A549 (cell line): ENCODE results near the gene XG. TPM values are rescaled to one million over a fixed set of nuclear protein-coding genes. Genes with fewer than 3 reads are reported as not detected.

Source experiments
- ATAC-seq, 2 experiments: fragments of 200-7000 bp in 1 of 2; fragments of >200 bp in 1 of 2; cut with Nextera tagmentation in 1 of 2; cut with Tn5 transposase in 1 of 2; 3 replicates each; pipeline versions ENCODE4 v1.8.0 to v1.9.1; 2018 to 2020; ENCODE audit warnings: mild to moderate bottlenecking in 1 of 2, moderate library complexity in 1 of 2
- CTCF ChIA-PET: fragments of 300-600 bp; sonication (Branson Sonifier 250); formaldehyde crosslinking; extraction: SDS; loops from one replicate; lab custom pipeline; 2021; ENCODE audit warnings: antibody characterized with exemption, inconsistent platforms; lab: Yijun Ruan, JAX
- POLR2A ChIA-PET: fragments of 350-600 bp; formaldehyde crosslinking; extraction: SDS; loops from one replicate; lab custom pipeline; 2021; ENCODE audit warnings: antibody characterized with exemption, inconsistent platforms; lab: Yijun Ruan, JAX
- DNase-seq, 2 experiments: peaks; one replicate each; pipeline versions ENCODE4 v3.0.0 to v3.0.0-alpha.2; 2011 to 2016; ENCODE audit warnings: low read depth in 1 of 2, low spot score in 1 of 2
- FAIRE-seq: peaks from 2 replicates; lab custom pipeline; 2011; peaks lifted over from hg19 to GRCh38; lab: Jason Lieb, UNC
- H3K27ac ChIP-seq, 2 experiments: fragments of >200 bp; sonication (Bioruptor Twin); formaldehyde crosslinking; 3 replicates each; pipeline ENCODE4 v1.5.1; 2016 to 2017
- H3K4me1 ChIP-seq: fragments of >200 bp; sonication (Bioruptor Twin); formaldehyde crosslinking; 3 replicates; pipeline ENCODE4 v1.6.1; 2016
- H3K4me2 ChIP-seq: fragments of >200 bp; sonication (Bioruptor Twin); formaldehyde crosslinking; 3 replicates; pipeline ENCODE4 v1.6.1; 2016
- H3K4me3 ChIP-seq: fragments of >200 bp; sonication (Bioruptor Twin); formaldehyde crosslinking; 3 replicates; pipeline ENCODE4 v1.5.1; 2016
- H3K9me3 ChIP-seq: fragments of >200 bp; sonication (Bioruptor Twin); formaldehyde crosslinking; 3 replicates; pipeline ENCODE4 v1.6.1; 2016
- BHLHE40 ChIP-seq: IDR thresholded peaks from 2 replicates; pipeline ENCODE4 v1.6.1; 2012; ENCODE audit warnings: low read depth, low read length, inconsistent platforms
- CBX2 ChIP-seq: fragments of 200-600 bp; sonication (generic); IDR thresholded peaks from 2 replicates; pipeline ENCODE4 v1.6.1; 2016; ENCODE audit warnings: low read depth, mild to moderate bottlenecking, borderline replicate concordance
- CBX8 ChIP-seq: fragments of 200-600 bp; sonication (generic); IDR thresholded peaks from 2 replicates; pipeline ENCODE4 v1.6.1; 2016
- CEBPB ChIP-seq, 2 experiments: fragments of >200 bp in 1 of 2; sonication (Bioruptor Twin) in 1 of 2; formaldehyde crosslinking in 1 of 2; IDR thresholded peaks; 2 replicates each; pipeline ENCODE4 v1.6.1; 2012 to 2016
- EHMT2 ChIP-seq: fragments of 200-600 bp; sonication (generic); IDR thresholded peaks from 2 replicates; pipeline ENCODE4 v1.6.1; 2016; ENCODE audit warnings: antibody characterized with exemption, low read depth, mild to moderate bottlenecking, moderate library complexity
- ESRRA ChIP-seq: fragments of 150-350 bp; IDR thresholded peaks from 2 replicates; pipeline ENCODE4 v1.6.1; 2014; ENCODE audit warnings: mild to moderate bottlenecking, low read length, borderline replicate concordance
- FOSB ChIP-seq: fragments of 250-450 bp; sonication (Bioruptor Pico); IDR thresholded peaks from 2 replicates; pipeline ENCODE4 v1.5.0; 2020; ENCODE audit warnings: mild to moderate bottlenecking, moderate library complexity
- FOSL2 ChIP-seq, 2 experiments: fragments of 450-650 bp in 1 of 2; fragments of >200 bp in 1 of 2; sonication (Bioruptor Twin) in 1 of 2; formaldehyde crosslinking; IDR thresholded peaks; 2 replicates each; pipeline versions ENCODE4 v1.5.0 to v1.6.1; 2016 to 2020; ENCODE audit warnings: mild to moderate bottlenecking in 1 of 2, moderate library complexity in 1 of 2
- HDAC2 ChIP-seq: fragments of 200-600 bp; sonication (generic); IDR thresholded peaks from 2 replicates; pipeline ENCODE4 v1.6.1; 2016
- HEYL ChIP-seq: fragments of 250-450 bp; sonication (Bioruptor Pico); IDR thresholded peaks from 2 replicates; pipeline ENCODE4 v1.8.0; 2021; ENCODE audit warnings: mild to moderate bottlenecking, moderate library complexity
- HOXB13 ChIP-seq: fragments of 250-450 bp; sonication (Bioruptor Pico); IDR thresholded peaks from 2 replicates; pipeline ENCODE4 v1.5.0; 2020; ENCODE audit warnings: low read depth, mild to moderate bottlenecking, moderate library complexity
- HOXB5 ChIP-seq: fragments of 250-450 bp; sonication (Bioruptor Pico); IDR thresholded peaks from 2 replicates; pipeline ENCODE4 v1.5.0; 2020; ENCODE audit warnings: mild to moderate bottlenecking, moderate library complexity
- MAZ ChIP-seq: fragments of 150-350 bp; IDR thresholded peaks from 2 replicates; pipeline ENCODE4 v1.6.1; 2014; ENCODE audit warnings: antibody characterized with exemption, low read depth, low read length, borderline replicate concordance
- MYC ChIP-seq: IDR thresholded peaks from 2 replicates; pipeline ENCODE4 v1.6.1; 2012; ENCODE audit warnings: mild to moderate bottlenecking, inconsistent platforms, low read length, improper control_type of control experiment, borderline replicate concordance
- NFE2L2 ChIP-seq: fragments of 150-350 bp; conservative IDR thresholded peaks from 2 replicates; pipeline ENCODE4 v1.6.1; 2014; ENCODE audit warnings: low read length
- NPAS2 ChIP-seq: fragments of 250-450 bp; sonication (Bioruptor Pico); IDR thresholded peaks from 2 replicates; pipeline ENCODE4 v1.8.0; 2022; ENCODE audit warnings: mild to moderate bottlenecking, moderate library complexity, borderline replicate concordance
- RAD21 ChIP-seq, 2 experiments: fragments of >200 bp in 1 of 2; sonication (Bioruptor Twin) in 1 of 2; formaldehyde crosslinking in 1 of 2; IDR thresholded peaks in 1 of 2; conservative IDR thresholded peaks in 1 of 2; 2 replicates in 1 of 2; 3 replicates in 1 of 2; pipeline ENCODE4 v1.6.1; 2012 to 2018; ENCODE audit warnings: inconsistent platforms in 1 of 2
- ZFP36 ChIP-seq: fragments of 450-650 bp; IDR thresholded peaks from 2 replicates; pipeline ENCODE4 v1.6.1; 2014; ENCODE audit warnings: borderline replicate concordance; ENCODE audit not compliant: partially characterized antibody
- WGBS: methylation state at CpG from one replicate; pipeline ENCODE4 v1.1.6; 2017; ENCODE audit errors: missing lambda C conversion rate; 5-methylcytosine and 5-hydroxymethylcytosine counted together
- polyA plus RNA-seq, 4 experiments: library from polyadenylated mRNA; depleted of rRNA in 3 of 4; stranded (reverse); fragments of >200 nt; fragmentation: RNase III in 1 of 4; extraction: RNeasy Plus Mini Kit Qiagen cat#74134 plus additional on column Dnase treatment in 1 of 4; gene quantifications; 2 replicates in 3 of 4; 3 replicates in 1 of 4; pipeline ENCODE4 v1.2.3, GENCODE V29; 2011 to 2017
- TF ChIP-seq, protein P1 (sequence below): fragments of 450-650 bp; IDR thresholded peaks from 2 replicates; pipeline ENCODE4 v1.6.1; 2014; ENCODE audit warnings: antibody characterized with exemption
- TF ChIP-seq, protein P2 (sequence below): fragments of 200-600 bp; sonication (generic); IDR thresholded peaks from 2 replicates; pipeline ENCODE4 v1.6.1; 2016; ENCODE audit warnings: antibody characterized with exemption, mild to moderate bottlenecking, moderate library complexity
- TF ChIP-seq, protein P3 (sequence below): IDR thresholded peaks from 2 replicates; pipeline ENCODE4 v1.6.1; 2012; ENCODE audit warnings: low read depth, borderline replicate concordance
- TF ChIP-seq, protein P4 (sequence below): fragments of >200 bp; sonication (Bioruptor Twin); formaldehyde crosslinking; IDR thresholded peaks from 3 replicates; pipeline ENCODE4 v1.6.1; 2016
- TF ChIP-seq, protein P5 (sequence below): fragments of >200 bp; sonication (Bioruptor Twin); formaldehyde crosslinking; IDR thresholded peaks from 3 replicates; pipeline ENCODE4 v1.5.1; 2016
- TF ChIP-seq, protein P6 (sequence below): fragments of 250-450 bp; sonication (Bioruptor Pico); IDR thresholded peaks from 2 replicates; pipeline ENCODE4 v1.5.0; 2020; ENCODE audit warnings: low read depth, mild to moderate bottlenecking, moderate library complexity
- TF ChIP-seq, protein P7 (sequence below): fragments of 150-350 bp; IDR thresholded peaks from 2 replicates; pipeline ENCODE4 v1.6.1; 2014; ENCODE audit warnings: low read depth, mild to moderate bottlenecking, low read length

Gene XG
- polyA plus RNA-seq, 2 of the 4 experiments (the other 2 are of a cell fraction): 0.05 to 0.06 TPM

DNA sequence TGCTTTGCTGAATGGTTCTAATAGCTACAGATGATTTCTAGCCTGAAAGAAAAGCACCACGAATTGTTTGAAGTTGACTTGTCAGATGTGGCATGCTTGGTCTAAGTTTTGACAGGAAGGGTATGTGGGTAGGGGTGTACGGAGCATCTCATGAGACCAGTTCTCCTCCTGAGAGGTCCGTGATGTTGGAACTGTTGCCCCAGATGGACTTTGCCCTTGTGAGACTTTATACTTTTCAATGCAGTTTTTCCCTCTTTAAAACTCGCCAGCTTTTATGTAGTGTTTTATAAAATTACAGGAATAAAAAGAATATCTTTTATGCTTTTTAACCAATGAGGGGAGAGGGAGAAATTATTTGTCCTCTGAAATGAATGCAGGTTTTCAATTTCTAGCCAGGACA lies 16.6 kb upstream of the XG start:
- ChIA-PET POLR2A (no interaction called here), CTCF (no interaction called here)
- WGBS: 89% methylated on average over 4 of the region's 4 CpGs
- TF ChIP-seq RAD21 (conservative IDR thresholded peaks at IDR 0.05 in 1 of 2, IDR thresholded peaks at IDR 0.05 in 1 of 2): no peak
- no peak for TF ChIP-seq CBX8
- TF ChIP-seq, protein P1, sequence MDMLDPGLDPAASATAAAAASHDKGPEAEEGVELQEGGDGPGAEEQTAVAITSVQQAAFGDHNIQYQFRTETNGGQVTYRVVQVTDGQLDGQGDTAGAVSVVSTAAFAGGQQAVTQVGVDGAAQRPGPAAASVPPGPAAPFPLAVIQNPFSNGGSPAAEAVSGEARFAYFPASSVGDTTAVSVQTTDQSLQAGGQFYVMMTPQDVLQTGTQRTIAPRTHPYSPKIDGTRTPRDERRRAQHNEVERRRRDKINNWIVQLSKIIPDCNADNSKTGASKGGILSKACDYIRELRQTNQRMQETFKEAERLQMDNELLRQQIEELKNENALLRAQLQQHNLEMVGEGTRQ: no peak
- no peak for TF ChIP-seq BHLHE40
- no peak for TF ChIP-seq EHMT2
- no peak for TF ChIP-seq FOSB
- TF ChIP-seq MAZ: no peak
- no peak for TF ChIP-seq CBX2
- TF ChIP-seq, protein P2, sequence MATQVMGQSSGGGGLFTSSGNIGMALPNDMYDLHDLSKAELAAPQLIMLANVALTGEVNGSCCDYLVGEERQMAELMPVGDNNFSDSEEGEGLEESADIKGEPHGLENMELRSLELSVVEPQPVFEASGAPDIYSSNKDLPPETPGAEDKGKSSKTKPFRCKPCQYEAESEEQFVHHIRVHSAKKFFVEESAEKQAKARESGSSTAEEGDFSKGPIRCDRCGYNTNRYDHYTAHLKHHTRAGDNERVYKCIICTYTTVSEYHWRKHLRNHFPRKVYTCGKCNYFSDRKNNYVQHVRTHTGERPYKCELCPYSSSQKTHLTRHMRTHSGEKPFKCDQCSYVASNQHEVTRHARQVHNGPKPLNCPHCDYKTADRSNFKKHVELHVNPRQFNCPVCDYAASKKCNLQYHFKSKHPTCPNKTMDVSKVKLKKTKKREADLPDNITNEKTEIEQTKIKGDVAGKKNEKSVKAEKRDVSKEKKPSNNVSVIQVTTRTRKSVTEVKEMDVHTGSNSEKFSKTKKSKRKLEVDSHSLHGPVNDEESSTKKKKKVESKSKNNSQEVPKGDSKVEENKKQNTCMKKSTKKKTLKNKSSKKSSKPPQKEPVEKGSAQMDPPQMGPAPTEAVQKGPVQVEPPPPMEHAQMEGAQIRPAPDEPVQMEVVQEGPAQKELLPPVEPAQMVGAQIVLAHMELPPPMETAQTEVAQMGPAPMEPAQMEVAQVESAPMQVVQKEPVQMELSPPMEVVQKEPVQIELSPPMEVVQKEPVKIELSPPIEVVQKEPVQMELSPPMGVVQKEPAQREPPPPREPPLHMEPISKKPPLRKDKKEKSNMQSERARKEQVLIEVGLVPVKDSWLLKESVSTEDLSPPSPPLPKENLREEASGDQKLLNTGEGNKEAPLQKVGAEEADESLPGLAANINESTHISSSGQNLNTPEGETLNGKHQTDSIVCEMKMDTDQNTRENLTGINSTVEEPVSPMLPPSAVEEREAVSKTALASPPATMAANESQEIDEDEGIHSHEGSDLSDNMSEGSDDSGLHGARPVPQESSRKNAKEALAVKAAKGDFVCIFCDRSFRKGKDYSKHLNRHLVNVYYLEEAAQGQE: no peak
- no peak for TF ChIP-seq ESRRA
- no peak for TF ChIP-seq HDAC2
- TF ChIP-seq HOXB13 (CRISPR knock-in tag): no peak
- no peak for TF ChIP-seq MYC
- no peak for TF ChIP-seq HEYL (CRISPR knock-in tag)
- no peak for TF ChIP-seq FOSL2 (IDR thresholded peaks at IDR 0.05)
- no peak for TF ChIP-seq FOSL2 (CRISPR knock-in tag; IDR thresholded peaks at IDR 0.05)
- no peak for TF ChIP-seq NPAS2 (CRISPR knock-in tag)
- TF ChIP-seq, protein P3, sequence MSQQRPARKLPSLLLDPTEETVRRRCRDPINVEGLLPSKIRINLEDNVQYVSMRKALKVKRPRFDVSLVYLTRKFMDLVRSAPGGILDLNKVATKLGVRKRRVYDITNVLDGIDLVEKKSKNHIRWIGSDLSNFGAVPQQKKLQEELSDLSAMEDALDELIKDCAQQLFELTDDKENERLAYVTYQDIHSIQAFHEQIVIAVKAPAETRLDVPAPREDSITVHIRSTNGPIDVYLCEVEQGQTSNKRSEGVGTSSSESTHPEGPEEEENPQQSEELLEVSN: no peak
- Histone ChIP-seq H3K27ac (no peak overlapping the region), H3K4me2 (no peak overlapping the region), H3K9me3 (no peaks in the 10 kb centered on the region), H3K4me1 (no peaks in the 10 kb centered on the region), H3K4me3 (no peak overlapping the region)
- ATAC-seq (no peak), DNase-seq (no peak), FAIRE-seq (no peak)

DNA sequence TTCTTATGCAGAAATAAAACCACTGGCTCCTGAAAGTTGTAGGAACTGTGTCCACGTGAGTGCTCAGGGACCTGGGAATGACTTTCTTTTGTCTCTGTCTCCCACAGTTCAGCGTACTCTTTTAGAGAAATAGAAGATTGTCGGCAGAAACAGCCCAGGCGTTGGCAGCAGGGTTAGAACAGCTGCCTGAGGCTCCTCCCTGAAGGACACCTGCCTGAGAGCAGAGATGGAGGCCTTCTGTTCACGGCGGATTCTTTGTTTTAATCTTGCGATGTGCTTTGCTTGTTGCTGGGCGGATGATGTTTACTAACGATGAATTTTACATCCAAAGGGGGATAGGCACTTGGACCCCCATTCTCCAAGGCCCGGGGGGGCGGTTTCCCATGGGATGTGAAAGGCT lies 11.2 kb upstream of the XG start:
- WGBS: 94% methylated on average over 11 of the region's 11 CpGs
- ATAC-seq (no peak), DNase-seq (no peak), FAIRE-seq (no peak)
- Histone ChIP-seq H3K4me3 (no peak overlapping the region), H3K9me3 (no peaks in the 10 kb centered on the region), H3K4me2 (no peak overlapping the region), H3K27ac (no peak overlapping the region), H3K4me1 (peaks cover 8% of the 10 kb centered on the region)
- ChIA-PET POLR2A (no interaction called here), CTCF (no interaction called here)
- TF ChIP-seq, protein P4, sequence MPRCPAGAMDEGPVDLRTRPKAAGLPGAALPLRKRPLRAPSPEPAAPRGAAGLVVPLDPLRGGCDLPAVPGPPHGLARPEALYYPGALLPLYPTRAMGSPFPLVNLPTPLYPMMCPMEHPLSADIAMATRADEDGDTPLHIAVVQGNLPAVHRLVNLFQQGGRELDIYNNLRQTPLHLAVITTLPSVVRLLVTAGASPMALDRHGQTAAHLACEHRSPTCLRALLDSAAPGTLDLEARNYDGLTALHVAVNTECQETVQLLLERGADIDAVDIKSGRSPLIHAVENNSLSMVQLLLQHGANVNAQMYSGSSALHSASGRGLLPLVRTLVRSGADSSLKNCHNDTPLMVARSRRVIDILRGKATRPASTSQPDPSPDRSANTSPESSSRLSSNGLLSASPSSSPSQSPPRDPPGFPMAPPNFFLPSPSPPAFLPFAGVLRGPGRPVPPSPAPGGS: no peak
- TF ChIP-seq, protein P5, sequence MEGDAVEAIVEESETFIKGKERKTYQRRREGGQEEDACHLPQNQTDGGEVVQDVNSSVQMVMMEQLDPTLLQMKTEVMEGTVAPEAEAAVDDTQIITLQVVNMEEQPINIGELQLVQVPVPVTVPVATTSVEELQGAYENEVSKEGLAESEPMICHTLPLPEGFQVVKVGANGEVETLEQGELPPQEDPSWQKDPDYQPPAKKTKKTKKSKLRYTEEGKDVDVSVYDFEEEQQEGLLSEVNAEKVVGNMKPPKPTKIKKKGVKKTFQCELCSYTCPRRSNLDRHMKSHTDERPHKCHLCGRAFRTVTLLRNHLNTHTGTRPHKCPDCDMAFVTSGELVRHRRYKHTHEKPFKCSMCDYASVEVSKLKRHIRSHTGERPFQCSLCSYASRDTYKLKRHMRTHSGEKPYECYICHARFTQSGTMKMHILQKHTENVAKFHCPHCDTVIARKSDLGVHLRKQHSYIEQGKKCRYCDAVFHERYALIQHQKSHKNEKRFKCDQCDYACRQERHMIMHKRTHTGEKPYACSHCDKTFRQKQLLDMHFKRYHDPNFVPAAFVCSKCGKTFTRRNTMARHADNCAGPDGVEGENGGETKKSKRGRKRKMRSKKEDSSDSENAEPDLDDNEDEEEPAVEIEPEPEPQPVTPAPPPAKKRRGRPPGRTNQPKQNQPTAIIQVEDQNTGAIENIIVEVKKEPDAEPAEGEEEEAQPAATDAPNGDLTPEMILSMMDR: no peak
- TF ChIP-seq, protein P6, sequence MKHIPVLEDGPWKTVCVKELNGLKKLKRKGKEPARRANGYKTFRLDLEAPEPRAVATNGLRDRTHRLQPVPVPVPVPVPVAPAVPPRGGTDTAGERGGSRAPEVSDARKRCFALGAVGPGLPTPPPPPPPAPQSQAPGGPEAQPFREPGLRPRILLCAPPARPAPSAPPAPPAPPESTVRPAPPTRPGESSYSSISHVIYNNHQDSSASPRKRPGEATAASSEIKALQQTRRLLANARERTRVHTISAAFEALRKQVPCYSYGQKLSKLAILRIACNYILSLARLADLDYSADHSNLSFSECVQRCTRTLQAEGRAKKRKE (CRISPR knock-in tag): no peak
- TF ChIP-seq CBX8: no peak
- no peak for TF ChIP-seq HEYL (CRISPR knock-in tag)
- no peak for TF ChIP-seq MYC
- TF ChIP-seq, protein P1: no peak
- no peak for TF ChIP-seq EHMT2
- TF ChIP-seq HDAC2: no peak
- no peak for TF ChIP-seq HOXB5 (CRISPR knock-in tag)
- no peak for TF ChIP-seq CEBPB (IDR thresholded peaks at IDR 0.05)
- no peak for TF ChIP-seq ZFP36
- TF ChIP-seq, protein P7, sequence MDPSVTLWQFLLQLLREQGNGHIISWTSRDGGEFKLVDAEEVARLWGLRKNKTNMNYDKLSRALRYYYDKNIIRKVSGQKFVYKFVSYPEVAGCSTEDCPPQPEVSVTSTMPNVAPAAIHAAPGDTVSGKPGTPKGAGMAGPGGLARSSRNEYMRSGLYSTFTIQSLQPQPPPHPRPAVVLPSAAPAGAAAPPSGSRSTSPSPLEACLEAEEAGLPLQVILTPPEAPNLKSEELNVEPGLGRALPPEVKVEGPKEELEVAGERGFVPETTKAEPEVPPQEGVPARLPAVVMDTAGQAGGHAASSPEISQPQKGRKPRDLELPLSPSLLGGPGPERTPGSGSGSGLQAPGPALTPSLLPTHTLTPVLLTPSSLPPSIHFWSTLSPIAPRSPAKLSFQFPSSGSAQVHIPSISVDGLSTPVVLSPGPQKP: no peak
- no peak for TF ChIP-seq NFE2L2
